HepG2 (cell line): ENCODE data around the gene SLC25A25. TPM values are rescaled to one million over a fixed set of nuclear protein-coding genes. Genes with fewer than 3 reads are reported as not detected.

Source experiments
- ATAC-seq: fragments of 200-7000 bp; cut with Tn5 transposase; 3 replicates; pipeline ENCODE4 v1.9.1; 2020; ENCODE audit warnings: mild to moderate bottlenecking, moderate library complexity
- BruUV-seq: library from RNA; stranded (reverse); fragments of 400-500 nt; replicated peaks from 2 replicates; lab custom pipeline; 2021; lab: Mats Ljungman, UMichigan
- CTCF ChIA-PET: fragments of 300-600 bp; formaldehyde crosslinking; extraction: SDS; loops from one replicate; lab custom pipeline; 2021; ENCODE audit warnings: low total read pairs, inconsistent platforms, low intra/inter-chr PET ratio; lab: Yijun Ruan, JAX
- POLR2A ChIA-PET: fragments of 350-600 bp; sonication (Branson Sonifier 250); formaldehyde crosslinking; loops from one replicate; lab custom pipeline; 2020; ENCODE audit warnings: antibody characterized with exemption, inconsistent platforms; lab: Yijun Ruan, JAX
- DNase-seq: peaks from one replicate; pipeline ENCODE4 v3.0.0-alpha.2; 2015; ENCODE audit warnings: low spot score
- FAIRE-seq: peaks from 3 replicates; lab custom pipeline; 2011; peaks lifted over from hg19 to GRCh38; lab: Jason Lieb, UNC
- H2AFZ ChIP-seq: one replicate; pipeline ENCODE4 v1.6.1; 2011; ENCODE audit warnings: low read length, inconsistent platforms
- H3K27ac ChIP-seq: fragments of 300-600 bp; 3 replicates; pipeline ENCODE4 v1.8.0; 2011; ENCODE audit warnings: mixed run types, mild to moderate bottlenecking, mixed read lengths, low read length, inconsistent platforms; ENCODE audit not compliant: insufficient read depth; ENCODE audit errors: extremely low read length
- H3K27me3 ChIP-seq, 2 experiments: fragments of 200-600 bp in 1 of 2; 2 replicates in 1 of 2; 3 replicates in 1 of 2; pipeline versions ENCODE4 v1.6.0 to v1.8.0; 2011; ENCODE audit warnings: low read length in 2 of 2, mild to moderate bottlenecking in 2 of 2, moderate library complexity in 2 of 2, inconsistent platforms in 1 of 2; ENCODE audit not compliant: insufficient read depth in 2 of 2, control insufficient read depth in 1 of 2
- H3K36me3 ChIP-seq, 2 experiments: fragments of 200-600 bp in 1 of 2; replicated peaks in 1 of 2; 2 replicates in 1 of 2; 3 replicates in 1 of 2; pipeline versions ENCODE4 v1.5.1 to v1.8.0; 2011; ENCODE audit warnings: low read length in 2 of 2, inconsistent platforms in 1 of 2; ENCODE audit not compliant: insufficient read depth in 2 of 2, control insufficient read depth in 1 of 2
- H3K4me1 ChIP-seq: 2 replicates; pipeline ENCODE4 v1.5.1; 2012; ENCODE audit warnings: low read length, inconsistent platforms; ENCODE audit not compliant: insufficient read depth
- H3K4me2 ChIP-seq: 2 replicates; pipeline ENCODE4 v1.6.0; 2011; ENCODE audit warnings: low read depth, low read length, inconsistent platforms
- H3K4me3 ChIP-seq, 3 experiments: fragments of 200-600 bp in 1 of 3; sonication (generic), shearing (Covaris generic) in 1 of 3; replicated peaks in 1 of 3; 2 replicates each; pipeline ENCODE4 v1.5.1; 2011 to 2016; ENCODE audit warnings: low read length in 3 of 3, inconsistent platforms in 2 of 3, low read depth in 2 of 3, mild to moderate bottlenecking in 2 of 3, control low read depth in 1 of 3, mixed read lengths in 1 of 3; ENCODE audit not compliant: insufficient read depth in 1 of 3
- H3K79me2 ChIP-seq: one replicate; pipeline ENCODE4 v1.6.1; 2011; ENCODE audit warnings: low read length, inconsistent platforms; ENCODE audit not compliant: insufficient read depth
- H3K9ac ChIP-seq: 2 replicates; pipeline ENCODE4 v1.6.0; 2011; ENCODE audit warnings: mild to moderate bottlenecking, low read depth, low read length, inconsistent platforms; ENCODE audit not compliant: insufficient read depth
- H3K9me3 ChIP-seq: 2 replicates; pipeline ENCODE4 v1.5.1; 2012; ENCODE audit warnings: mild to moderate bottlenecking, low read length
- H4K20me1 ChIP-seq: 2 replicates; pipeline ENCODE4 v1.6.0; 2011; ENCODE audit warnings: inconsistent platforms, mild to moderate bottlenecking, low read length, moderate library complexity; ENCODE audit not compliant: insufficient read depth
- FOXA3 ChIP-seq: IDR thresholded peaks from 2 replicates; pipeline ENCODE4 v1.6.1; 2016; ENCODE audit warnings: missing genetic modification reagents, missing compliant biosample characterization
- MEF2D ChIP-seq: sonication (generic); formaldehyde crosslinking; IDR thresholded peaks from 2 replicates; pipeline ENCODE4 v1.5.1; 2020; ENCODE audit warnings: mild to moderate bottlenecking, missing genetic modification reagents
- PCBP1 ChIP-seq: fragments of 200-400 bp; formaldehyde crosslinking; IDR thresholded peaks from 2 replicates; pipeline ENCODE4 v1.6.1; 2017; ENCODE audit warnings: mild to moderate bottlenecking, low read depth, low read length, borderline replicate concordance
- PRMT3 ChIP-seq: sonication (generic); formaldehyde crosslinking; IDR thresholded peaks from 2 replicates; pipeline ENCODE4 v1.8.1; 2022; ENCODE audit warnings: low read depth, mild to moderate bottlenecking, moderate library complexity, missing genetic modification reagents, borderline replicate concordance
- RBM22 ChIP-seq: fragments of 200-400 bp; formaldehyde crosslinking; optimal IDR thresholded peaks from 2 replicates; pipeline ENCODE3; 2017; ENCODE audit warnings: mild to moderate bottlenecking, low read length, moderate library complexity
- SALL2 ChIP-seq: sonication (generic); formaldehyde crosslinking; IDR thresholded peaks from 2 replicates; pipeline ENCODE4 v1.8.1; 2023; ENCODE audit warnings: mild to moderate bottlenecking, missing genetic modification reagents, inconsistent platforms
- TFAP4 ChIP-seq: sonication (generic); IDR thresholded peaks from 2 replicates; pipeline ENCODE4 v1.6.1; 2016; ENCODE audit warnings: low read depth, borderline replicate concordance
- XBP1 ChIP-seq: sonication (generic); formaldehyde crosslinking; IDR thresholded peaks from 2 replicates; pipeline ENCODE4 v1.5.0; 2020; ENCODE audit warnings: missing genetic modification reagents
- ZBTB2 ChIP-seq: sonication (generic); formaldehyde crosslinking; IDR thresholded peaks from 2 replicates; pipeline ENCODE4 v1.8.0; 2022; ENCODE audit warnings: low read depth, missing genetic modification reagents
- ZBTB21 ChIP-seq: sonication (generic); formaldehyde crosslinking; IDR thresholded peaks from 2 replicates; pipeline ENCODE4 v1.4.0; 2020; ENCODE audit warnings: missing genetic modification reagents
- ZBTB44 ChIP-seq: sonication (generic); formaldehyde crosslinking; IDR thresholded peaks from 2 replicates; pipeline ENCODE4 v1.4.0; 2020; ENCODE audit warnings: missing genetic modification reagents
- ZNF382 ChIP-seq: sonication (generic); formaldehyde crosslinking; IDR thresholded peaks from 2 replicates; pipeline ENCODE4 v1.5.0; 2020; ENCODE audit warnings: missing genetic modification reagents, mild to moderate bottlenecking, borderline replicate concordance
- ZNF484 ChIP-seq: sonication (generic); formaldehyde crosslinking; IDR thresholded peaks from 2 replicates; pipeline ENCODE4 v1.5.1; 2020; ENCODE audit warnings: mild to moderate bottlenecking, low read depth, missing genetic modification reagents, borderline replicate concordance
- WGBS: methylation state at CpG from one replicate; pipeline ENCODE4 v1.1.6; 2017; ENCODE audit warnings: low lambda C conversion rate; 5-methylcytosine and 5-hydroxymethylcytosine counted together
- in situ Hi-C: cut with HindIII; loops from 2 replicates; pipeline ENCODE4 v1.10.0; 2017; ENCODE audit warnings: low pct_unique_long_range_greater_than_20kb; ENCODE audit not compliant: extremely low pct_ligation_motif_present
- intact Hi-C: fragments of 100-400 bp; cut with micrococcal nuclease; formaldehyde crosslinking; loops from one replicate; pipeline ENCODE4 v1.10.0; 2022; ENCODE audit not compliant: unreplicated experiment
- polyA plus RNA-seq, 8 experiments: library from polyadenylated mRNA; depleted of rRNA in 3 of 8; stranded (reverse) in 7 of 8; unstranded in 1 of 8; fragments of >200 nt; fragmentation: Illumina TruSeq in 4 of 8; extraction: Trizol in 4 of 8; gene quantifications; 2 replicates each; pipeline versions ENCODE4 v1.2.1 to v1.2.3, GENCODE V29; 2011 to 2016; ENCODE audit warnings: low read depth in 4 of 8, missing spikeins in 1 of 8, mixed read lengths in 1 of 8; ENCODE audit not compliant: insufficient read depth in 1 of 8
- total RNA-seq, 5 experiments: library from RNA; depleted of rRNA; stranded (reverse); fragments of >200 nt; fragmentation: Illumina TruSeq; extraction: Trizol; gene quantifications; 2 replicates each; pipeline ENCODE4 v1.2.3, GENCODE V29; 2016; ENCODE audit warnings: low read depth in 1 of 5
- TF ChIP-seq, protein P1 (sequence below): sonication (generic); formaldehyde crosslinking; IDR thresholded peaks from 2 replicates; pipeline ENCODE4; 2020; ENCODE audit warnings: missing genetic modification reagents, mild to moderate bottlenecking, borderline replicate concordance
- TF ChIP-seq, protein P2 (sequence below): sonication (generic); formaldehyde crosslinking; conservative IDR thresholded peaks from 2 replicates; pipeline ENCODE4 v1.4.0; 2020; ENCODE audit warnings: missing genetic modification reagents
- TF ChIP-seq, protein P3 (sequence below): sonication (generic); formaldehyde crosslinking; IDR thresholded peaks from 2 replicates; pipeline ENCODE4 v1.8.0; 2022; ENCODE audit warnings: missing genetic modification reagents, low read depth, mild to moderate bottlenecking, borderline replicate concordance

SLC25A25 gene
- total and polyA plus RNA-seq, 2 of the 13 experiments (the other 11 are each of a cell fraction or from before 2014, with no cell fraction given): 10.5 to 24.8 TPM

- POLR2A ChIA-PET: no interaction called here
- ATAC-seq (no peak), DNase-seq (no peak), FAIRE-seq (no peak)
- no TSS peak for BruUV-seq
- in situ Hi-C loops: no loop called here
- no peak overlapping the region for H3K9ac ChIP-seq
- WGBS: 3% methylated on average over 3 of the region's 3 CpGs
- CTCF ChIA-PET: no interaction called here
- H3K4me3 ChIP-seq: no peak overlapping the region
- H3K27ac ChIP-seq: no peak overlapping the region
- H3K4me2 ChIP-seq: peak overlapping the region; percentile 42; the same call in 1 of the 2 replicates
- no peaks in the 10 kb centered on the region for H3K36me3 ChIP-seq
- H3K79me2 ChIP-seq: no peaks in the 10 kb centered on the region
- H3K4me1 ChIP-seq: peaks cover 83% of the 10 kb centered on the region
- no peaks in the 10 kb centered on the region for H4K20me1 ChIP-seq
- no peak overlapping the region for H2AFZ ChIP-seq
- intact Hi-C loops: no loop called here
- no peaks in the 10 kb centered on the region for H3K9me3 ChIP-seq
- no peaks in the 10 kb centered on the region for H3K27me3 ChIP-seq
- TF ChIP-seq, protein P1, sequence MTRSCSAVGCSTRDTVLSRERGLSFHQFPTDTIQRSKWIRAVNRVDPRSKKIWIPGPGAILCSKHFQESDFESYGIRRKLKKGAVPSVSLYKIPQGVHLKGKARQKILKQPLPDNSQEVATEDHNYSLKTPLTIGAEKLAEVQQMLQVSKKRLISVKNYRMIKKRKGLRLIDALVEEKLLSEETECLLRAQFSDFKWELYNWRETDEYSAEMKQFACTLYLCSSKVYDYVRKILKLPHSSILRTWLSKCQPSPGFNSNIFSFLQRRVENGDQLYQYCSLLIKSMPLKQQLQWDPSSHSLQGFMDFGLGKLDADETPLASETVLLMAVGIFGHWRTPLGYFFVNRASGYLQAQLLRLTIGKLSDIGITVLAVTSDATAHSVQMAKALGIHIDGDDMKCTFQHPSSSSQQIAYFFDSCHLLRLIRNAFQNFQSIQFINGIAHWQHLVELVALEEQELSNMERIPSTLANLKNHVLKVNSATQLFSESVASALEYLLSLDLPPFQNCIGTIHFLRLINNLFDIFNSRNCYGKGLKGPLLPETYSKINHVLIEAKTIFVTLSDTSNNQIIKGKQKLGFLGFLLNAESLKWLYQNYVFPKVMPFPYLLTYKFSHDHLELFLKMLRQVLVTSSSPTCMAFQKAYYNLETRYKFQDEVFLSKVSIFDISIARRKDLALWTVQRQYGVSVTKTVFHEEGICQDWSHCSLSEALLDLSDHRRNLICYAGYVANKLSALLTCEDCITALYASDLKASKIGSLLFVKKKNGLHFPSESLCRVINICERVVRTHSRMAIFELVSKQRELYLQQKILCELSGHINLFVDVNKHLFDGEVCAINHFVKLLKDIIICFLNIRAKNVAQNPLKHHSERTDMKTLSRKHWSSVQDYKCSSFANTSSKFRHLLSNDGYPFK (CRISPR knock-in tag): no peak
- TF ChIP-seq ZBTB2 (CRISPR knock-in tag) (no peak), ZNF484 (no peak), ZNF382 (CRISPR knock-in tag) (no peak), SALL2 (CRISPR knock-in tag) (no peak), ZBTB21 (CRISPR knock-in tag) (no peak), XBP1 (CRISPR knock-in tag) (no peak), FOXA3 (CRISPR knock-in tag) (no peak), RBM22 (no peak), TFAP4 (no peak), PRMT3 (no peak), ZBTB44 (no peak), PCBP1 (no peak), MEF2D (CRISPR knock-in tag) (no peak)
- TF ChIP-seq, protein P2, sequence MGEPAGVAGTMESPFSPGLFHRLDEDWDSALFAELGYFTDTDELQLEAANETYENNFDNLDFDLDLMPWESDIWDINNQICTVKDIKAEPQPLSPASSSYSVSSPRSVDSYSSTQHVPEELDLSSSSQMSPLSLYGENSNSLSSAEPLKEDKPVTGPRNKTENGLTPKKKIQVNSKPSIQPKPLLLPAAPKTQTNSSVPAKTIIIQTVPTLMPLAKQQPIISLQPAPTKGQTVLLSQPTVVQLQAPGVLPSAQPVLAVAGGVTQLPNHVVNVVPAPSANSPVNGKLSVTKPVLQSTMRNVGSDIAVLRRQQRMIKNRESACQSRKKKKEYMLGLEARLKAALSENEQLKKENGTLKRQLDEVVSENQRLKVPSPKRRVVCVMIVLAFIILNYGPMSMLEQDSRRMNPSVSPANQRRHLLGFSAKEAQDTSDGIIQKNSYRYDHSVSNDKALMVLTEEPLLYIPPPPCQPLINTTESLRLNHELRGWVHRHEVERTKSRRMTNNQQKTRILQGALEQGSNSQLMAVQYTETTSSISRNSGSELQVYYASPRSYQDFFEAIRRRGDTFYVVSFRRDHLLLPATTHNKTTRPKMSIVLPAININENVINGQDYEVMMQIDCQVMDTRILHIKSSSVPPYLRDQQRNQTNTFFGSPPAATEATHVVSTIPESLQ (CRISPR knock-in tag): no peak
- TF ChIP-seq, protein P3, sequence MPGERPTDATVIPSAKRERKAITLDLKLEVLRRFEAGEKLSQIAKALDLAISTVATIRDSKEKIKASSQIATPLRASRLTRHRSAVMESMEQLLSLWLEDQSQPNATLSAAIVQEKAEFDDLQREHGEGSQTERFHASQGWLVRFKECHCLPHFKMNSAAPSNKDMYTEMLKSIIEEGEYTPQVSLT (CRISPR knock-in tag): no peak
Measured at GRCh38 chr9:128049843-128050242, 18.2 kb upstream of the SLC25A25 start.
